GM04503 (cell line): ENCODE data around the gene PLB1.

Experiments
- DNase-seq: peaks from one replicate; pipeline ENCODE4 v3.0.0-alpha.2; 2012; ENCODE audit warnings: low read depth

The PLB1 gene

GRCh38 chr2:28506112-28506910 lies 10.5 kb downstream of the PLB1 start:
- DNase-seq, result no peak

GRCh38 chr2:28507796-28508764 lies 12.2 kb downstream of the PLB1 start:
- no peak for DNase-seq

GRCh38 chr2:28509361-28509760 lies 13.5 kb downstream of the PLB1 start:
- no peak for DNase-seq

GRCh38 chr2:28510184-28510583 lies 14.3 kb downstream of the PLB1 start:
- DNase-seq, result no peak

GRCh38 chr2:28511871-28512606 lies 16.2 kb downstream of the PLB1 start:
- DNase-seq, result no peak

- no peak for DNase-seq
These were observed 16.7 kb downstream of the PLB1 start for GRCh38 chr2:28512607-28512965.

GRCh38 chr2:28513097-28513496 lies 17.2 kb downstream of the PLB1 start:
- DNase-seq, result no peak

GRCh38 chr2:28515176-28515751 lies 19.4 kb downstream of the PLB1 start:
- DNase-seq, result no peak

GRCh38 chr2:28516430-28516829 lies 20.6 kb downstream of the PLB1 start:
- DNase-seq, result no peak

- no peak for DNase-seq
These were observed 21.1 kb downstream of the PLB1 start for GRCh38 chr2:28516950-28517349.

- no peak for DNase-seq
These were observed 25.8 kb downstream of the PLB1 start for GRCh38 chr2:28521663-28522062.

- DNase-seq, result no peak
These were observed 26.6 kb downstream of the PLB1 start for GRCh38 chr2:28522481-28522880.

- DNase-seq, result no peak
These were observed 28.0 kb downstream of the PLB1 start for GRCh38 chr2:28523902-28524301.

GRCh38 chr2:28525481-28525880 lies 29.6 kb downstream of the PLB1 start:
- no peak for DNase-seq

- DNase-seq, result no peak
These were observed 30.8 kb downstream of the PLB1 start for GRCh38 chr2:28526527-28527132.

- DNase-seq, result no peak
These were observed 31.3 kb downstream of the PLB1 start for GRCh38 chr2:28527196-28527595.

- DNase-seq, result no peak
These were observed 32.3 kb downstream of the PLB1 start for GRCh38 chr2:28528206-28528605.

GRCh38 chr2:28530782-28531181 lies 34.9 kb downstream of the PLB1 start:
- no peak for DNase-seq

GRCh38 chr2:28532399-28532798 lies 36.5 kb downstream of the PLB1 start:
- DNase-seq, result no peak

- DNase-seq, result no peak
These were observed 37.3 kb downstream of the PLB1 start for GRCh38 chr2:28533044-28533680.

- no peak for DNase-seq
These were observed 39.0 kb downstream of the PLB1 start for GRCh38 chr2:28534817-28535216.
